Measurements from ENCODE around the gene ZNF177. TPM values are rescaled to one million over a fixed set of nuclear protein-coding genes. Genes with fewer than 3 reads are reported as not detected.

Gene ZNF177
- 1.2 and 1.4 TPM in 2 replicates for total RNA-seq

GRCh38 chr19:9362905-9363304, at the start of gene ZNF177:
TSS of gene ZNF177 (plus strand) at chr19:9363013. CDS start at chr19:9378312, 15,299 bp downstream.

GRCh38 chr19:9323919-9324583, 38.8 kb upstream of the ZNF177 start, which contains the start of gene ZNF559:
TSS of gene ZNF559 (plus strand) at chr19:9324179. CDS start at chr19:9338550, 14,371 bp downstream.

Other genes starting within 250 kb of the ZNF177 start
- not detected in 2 replicates for gene OR7G1, start 247.2 kb upstream of the ZNF177 start, total RNA-seq
- gene OR7G3, start 236.1 kb upstream of the ZNF177 start, total RNA-seq = not detected in 2 replicates
- gene ZNF317, start 222.6 kb upstream of the ZNF177 start, total RNA-seq = 10.5 and 13.0 TPM in 2 replicates
- not detected in 2 replicates for gene OR7D2, start 184.0 kb upstream of the ZNF177 start, total RNA-seq
- not detected in 2 replicates for gene OR7D4, start 143.4 kb upstream of the ZNF177 start, total RNA-seq
- not detected in 2 replicates for gene OR7E24, start 112.1 kb upstream of the ZNF177 start, total RNA-seq
- 6.9 and 7.7 TPM in 2 replicates for gene ZNF699, start 53.2 kb upstream of the ZNF177 start, total RNA-seq
- gene ZNF559, start 38.8 kb upstream of the ZNF177 start, total RNA-seq = 10.0 and 10.4 TPM in 2 replicates
- gene ZNF266, start 72.6 kb downstream of the ZNF177 start, total RNA-seq = 5.7 and 6.1 TPM in 2 replicates
- gene ZNF560, start 135.6 kb downstream of the ZNF177 start, total RNA-seq = 0.37 and 0.57 TPM in 2 replicates
- gene ZNF426, start 175.6 kb downstream of the ZNF177 start, total RNA-seq = 19.9 and 20.8 TPM in 2 replicates
- gene ZNF121, start 221.5 kb downstream of the ZNF177 start, total RNA-seq = 33.7 and 34.2 TPM in 2 replicates